Uterus (tissue), 4 donors: ENCODE measurements around the gene RNU7-1. TPM values are rescaled to one million over a fixed set of nuclear protein-coding genes. Genes with fewer than 3 reads are reported as not detected.

Experiments used
- DNase-seq, 2 donors: peaks; one replicate each; pipeline ENCODE4 v3.0.0-alpha.2; 2019 to 2020
- H3K27ac ChIP-seq, 2 donors: fragments of 200-600 bp; sonication (generic); 1 replicate in 1 of 2; 2 replicates in 1 of 2; pipeline ENCODE4 v1.5.1; 2016 to 2018
- H3K27me3 ChIP-seq, 2 donors: fragments of 200-600 bp; sonication (generic); one replicate each; pipeline ENCODE4 v1.5.1; 2018 to 2019; ENCODE audit warnings: control low read depth in 1 of 2
- H3K36me3 ChIP-seq, 2 donors: fragments of 200-600 bp; sonication (generic); one replicate each; pipeline ENCODE4 v1.5.1; 2019; ENCODE audit warnings: control low read depth in 1 of 2
- H3K4me1 ChIP-seq, 2 donors: fragments of 200-600 bp; sonication (generic); one replicate each; pipeline ENCODE4 v1.5.1; 2018 to 2019; ENCODE audit warnings: control low read depth in 1 of 2
- H3K4me3 ChIP-seq, 2 donors: fragments of 200-600 bp; sonication (generic); 1 replicate in 1 of 2; 2 replicates in 1 of 2; pipeline ENCODE4 v1.5.1; 2018 to 2019; ENCODE audit warnings: mild to moderate bottlenecking in 1 of 2
- H3K9me3 ChIP-seq, 2 donors: fragments of 200-600 bp; sonication (generic); one replicate each; pipeline ENCODE4 v1.5.1; 2019; ENCODE audit warnings: control low read depth in 1 of 2
- POLR2A ChIP-seq, 2 donors: fragments of 450-650 bp; IDR thresholded peaks; one replicate each; pipeline ENCODE4 v1.6.1; 2016; ENCODE audit warnings: antibody characterized with exemption in 2 of 2, mild to moderate bottlenecking in 1 of 2, moderate library complexity in 1 of 2
- intact Hi-C: fragments of 100-400 bp; cut with DNase I; formaldehyde crosslinking; loops from one replicate; pipeline ENCODE4 v1.15.1; 2023; ENCODE audit warnings: low total_unique reads
- total RNA-seq, 4 donors: library from RNA; depleted of rRNA in 3 of 4; stranded (reverse); fragments of >200 nt in 3 of 4; gene quantifications; one replicate each; pipeline versions ENCODE4 v1.1.0 to v1.2.4, GENCODE V29; 2014 to 2023
- TF ChIP-seq, protein P1 (sequence below), 4 experiments: fragments of 200-600 bp in 2 of 4; fragments of 450-650 bp in 2 of 4; sonication (generic) in 2 of 4; IDR thresholded peaks; one replicate each; pipeline ENCODE4 v1.5.1; 2016 to 2019; ENCODE audit warnings: antibody characterized with exemption in 4 of 4, mild to moderate bottlenecking in 2 of 4, moderate library complexity in 1 of 4
- donor health status: DM: yes; HTN: yes; CAD: no.

The RNU7-1 gene
- total RNA-seq, 4 donors from 2014 or later: not detected

DNA sequence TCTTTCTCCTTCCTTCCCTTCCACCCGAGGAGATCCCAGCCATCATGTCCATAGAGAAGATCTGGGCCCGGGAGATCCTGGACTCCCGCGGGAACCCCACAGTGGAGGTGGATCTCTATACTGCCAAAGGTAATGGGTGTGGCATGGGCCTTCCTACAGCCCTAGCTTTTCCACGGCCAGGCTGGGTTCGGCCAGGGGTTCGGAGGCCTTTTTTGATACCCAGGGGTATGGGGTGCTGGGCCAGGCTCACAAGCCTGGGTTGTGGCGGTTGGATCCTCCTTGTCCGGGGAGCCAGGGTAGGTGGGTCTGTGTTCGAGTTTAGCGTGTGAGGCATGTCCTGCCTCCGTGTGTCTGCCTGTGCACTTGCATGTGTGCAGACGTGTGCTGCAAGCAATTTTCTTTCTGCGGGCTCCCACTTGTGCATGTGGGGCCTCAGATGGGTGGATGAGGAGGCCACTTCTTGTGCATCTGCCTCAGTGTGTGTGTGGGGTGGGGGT is 27.8 kb upstream of the RNU7-1 start:
- peak overlapping the region; percentile 88 for H3K27ac ChIP-seq
- intact Hi-C loops: no loop called here
- H3K27me3 ChIP-seq: no peaks in the 10 kb centered on the region

DNA sequence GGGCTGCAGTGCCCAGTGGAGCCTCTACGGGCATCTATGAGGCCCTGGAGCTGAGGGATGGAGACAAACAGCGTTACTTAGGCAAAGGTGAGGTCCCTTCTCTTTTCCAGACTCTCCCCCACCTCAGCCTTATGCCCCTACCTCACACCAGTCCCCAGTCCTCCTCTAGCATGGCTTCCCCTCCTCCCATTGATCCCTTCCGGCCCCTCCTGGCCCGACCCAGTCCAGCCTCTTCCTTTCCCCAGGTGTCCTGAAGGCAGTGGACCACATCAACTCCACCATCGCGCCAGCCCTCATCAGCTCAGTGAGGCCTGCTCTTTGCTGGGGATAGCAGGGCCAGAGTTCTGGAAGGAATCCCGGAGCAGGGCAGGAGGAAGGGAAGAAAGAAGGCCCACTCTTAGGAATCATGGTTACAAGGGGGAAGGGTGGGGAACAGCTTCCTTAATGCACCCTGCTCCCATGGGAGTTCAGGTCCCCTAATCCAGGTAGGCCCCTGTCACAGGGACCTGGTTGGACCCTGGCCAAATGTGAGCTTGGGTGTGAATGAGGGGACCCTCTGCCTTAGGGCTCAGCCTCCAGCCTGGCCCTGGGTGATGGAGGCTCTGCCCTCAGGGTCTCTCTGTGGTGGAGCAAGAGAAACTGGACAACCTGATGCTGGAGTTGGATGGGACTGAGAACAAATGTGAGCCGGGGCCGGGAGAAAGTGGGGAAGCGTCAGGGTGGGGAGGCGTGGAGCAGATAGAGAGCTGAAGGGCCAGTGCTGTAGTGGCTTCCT is 27.0 kb upstream of the RNU7-1 start:
- intact Hi-C loops: no loop called here
- no peak overlapping the region for H3K4me3 ChIP-seq
- no peaks in the 10 kb centered on the region for H3K27me3 ChIP-seq
- peak overlapping the region in 1 of 2 donors; percentile 2 for H3K27ac ChIP-seq
- H3K36me3 ChIP-seq: no peaks in the 10 kb centered on the region
- no peak for DNase-seq
- no peak for TF ChIP-seq POLR2A (IDR thresholded peaks at IDR 0.05)
- TF ChIP-seq, protein P1, sequence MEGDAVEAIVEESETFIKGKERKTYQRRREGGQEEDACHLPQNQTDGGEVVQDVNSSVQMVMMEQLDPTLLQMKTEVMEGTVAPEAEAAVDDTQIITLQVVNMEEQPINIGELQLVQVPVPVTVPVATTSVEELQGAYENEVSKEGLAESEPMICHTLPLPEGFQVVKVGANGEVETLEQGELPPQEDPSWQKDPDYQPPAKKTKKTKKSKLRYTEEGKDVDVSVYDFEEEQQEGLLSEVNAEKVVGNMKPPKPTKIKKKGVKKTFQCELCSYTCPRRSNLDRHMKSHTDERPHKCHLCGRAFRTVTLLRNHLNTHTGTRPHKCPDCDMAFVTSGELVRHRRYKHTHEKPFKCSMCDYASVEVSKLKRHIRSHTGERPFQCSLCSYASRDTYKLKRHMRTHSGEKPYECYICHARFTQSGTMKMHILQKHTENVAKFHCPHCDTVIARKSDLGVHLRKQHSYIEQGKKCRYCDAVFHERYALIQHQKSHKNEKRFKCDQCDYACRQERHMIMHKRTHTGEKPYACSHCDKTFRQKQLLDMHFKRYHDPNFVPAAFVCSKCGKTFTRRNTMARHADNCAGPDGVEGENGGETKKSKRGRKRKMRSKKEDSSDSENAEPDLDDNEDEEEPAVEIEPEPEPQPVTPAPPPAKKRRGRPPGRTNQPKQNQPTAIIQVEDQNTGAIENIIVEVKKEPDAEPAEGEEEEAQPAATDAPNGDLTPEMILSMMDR (IDR thresholded peaks at IDR 0.05): no peak
- no peaks in the 10 kb centered on the region for H3K4me1 ChIP-seq
- no peaks in the 10 kb centered on the region for H3K9me3 ChIP-seq

More for the DNA sequence above, 27.8 kb upstream of the RNU7-1 start:
- H3K9me3 ChIP-seq: no peaks in the 10 kb centered on the region
- H3K36me3 ChIP-seq: no peaks in the 10 kb centered on the region
- H3K4me1 ChIP-seq: no peaks in the 10 kb centered on the region
- no peak for DNase-seq
- TF ChIP-seq, protein P1 (IDR thresholded peaks at IDR 0.05): no peak
- no peak for TF ChIP-seq POLR2A (IDR thresholded peaks at IDR 0.05)
- H3K4me3 ChIP-seq: peak overlapping the region in 1 of 2 donors; percentile 72

DNA sequence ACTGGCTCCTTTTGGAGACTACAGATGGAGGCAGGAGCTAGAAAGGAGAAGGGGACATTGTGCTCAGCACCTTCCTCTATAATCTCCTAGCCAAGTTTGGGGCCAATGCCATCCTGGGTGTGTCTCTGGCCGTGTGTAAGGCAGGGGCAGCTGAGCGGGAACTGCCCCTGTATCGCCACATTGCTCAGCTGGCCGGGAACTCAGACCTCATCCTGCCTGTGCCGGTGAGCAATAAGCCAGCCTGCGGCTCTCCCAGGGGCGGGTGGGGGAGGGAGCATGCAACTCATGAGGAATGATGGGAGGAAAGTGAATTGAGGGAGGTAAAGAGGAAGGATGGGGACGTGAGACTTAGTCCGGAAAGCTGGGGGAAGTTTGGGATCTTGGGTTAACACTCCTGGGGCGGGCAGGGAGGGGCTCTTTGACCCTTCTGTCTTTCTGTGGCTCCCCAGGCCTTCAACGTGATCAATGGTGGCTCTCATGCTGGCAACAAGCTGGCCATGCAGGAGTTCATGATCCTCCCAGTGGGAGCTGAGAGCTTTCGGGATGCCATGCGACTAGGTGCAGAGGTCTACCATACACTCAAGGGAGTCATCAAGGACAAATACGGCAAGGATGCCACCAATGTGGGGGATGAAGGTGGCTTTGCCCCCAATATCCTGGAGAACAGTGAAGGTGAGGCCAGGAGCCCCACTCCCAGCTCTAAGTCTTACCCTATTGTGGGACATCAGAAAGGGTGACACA is 26.0 kb upstream of the RNU7-1 start:
- no peaks in the 10 kb centered on the region for H3K36me3 ChIP-seq
- intact Hi-C loops: no loop called here
- no peak overlapping the region for H3K27ac ChIP-seq
- H3K27me3 ChIP-seq: no peaks in the 10 kb centered on the region
- TF ChIP-seq POLR2A (IDR thresholded peaks at IDR 0.05): no peak
- TF ChIP-seq, protein P1 (IDR thresholded peaks at IDR 0.05): no peak
- no peaks in the 10 kb centered on the region for H3K4me1 ChIP-seq
- DNase-seq: no peak
- no peaks in the 10 kb centered on the region for H3K9me3 ChIP-seq
- no peak overlapping the region for H3K4me3 ChIP-seq

DNA sequence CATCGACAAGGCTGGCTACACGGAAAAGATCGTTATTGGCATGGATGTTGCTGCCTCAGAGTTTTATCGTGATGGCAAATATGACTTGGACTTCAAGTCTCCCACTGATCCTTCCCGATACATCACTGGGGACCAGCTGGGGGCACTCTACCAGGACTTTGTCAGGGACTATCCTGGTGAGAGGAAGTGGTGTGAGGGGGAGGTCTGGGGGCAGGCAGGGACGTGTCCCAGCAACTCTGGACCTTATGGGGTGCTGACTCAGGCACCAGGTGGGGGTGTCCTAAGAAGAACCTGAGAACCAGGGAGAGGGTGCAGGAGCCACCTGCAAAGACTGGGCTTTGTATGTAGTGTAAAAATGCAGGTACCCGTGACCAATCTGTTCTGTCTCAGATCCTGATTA is 24.0 kb upstream of the RNU7-1 start:
- Histone ChIP-seq H3K4me1 (peaks cover under 1 to 2% of the 10 kb centered on the region in 2 donors), H3K9me3 (no peaks in the 10 kb centered on the region), H3K4me3 (no peak overlapping the region), H3K27me3 (no peaks in the 10 kb centered on the region), H3K36me3 (no peaks in the 10 kb centered on the region), H3K27ac (no peak overlapping the region)
- intact Hi-C loops: no loop called here
- DNase-seq: no peak
- TF ChIP-seq, protein P1 (IDR thresholded peaks at IDR 0.05): no peak
- no peak for TF ChIP-seq POLR2A (IDR thresholded peaks at IDR 0.05)

DNA sequence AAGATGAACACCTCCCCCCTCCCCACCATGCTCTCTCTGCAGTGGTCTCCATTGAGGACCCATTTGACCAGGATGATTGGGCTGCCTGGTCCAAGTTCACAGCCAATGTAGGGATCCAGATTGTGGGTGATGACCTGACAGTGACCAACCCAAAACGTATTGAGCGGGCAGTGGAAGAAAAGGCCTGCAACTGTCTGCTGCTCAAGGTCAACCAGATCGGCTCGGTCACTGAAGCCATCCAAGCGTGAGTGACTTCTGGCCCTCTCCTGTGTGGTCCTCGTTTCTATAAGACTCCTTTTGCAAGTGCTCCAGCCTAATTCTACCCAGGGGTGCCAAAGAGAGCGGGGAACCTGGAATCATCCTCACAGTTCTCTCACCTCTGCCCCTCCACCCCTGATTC is 22.1 kb upstream of the RNU7-1 start:
- intact Hi-C loops: no loop called here
- H3K27me3 ChIP-seq: no peaks in the 10 kb centered on the region
- no peak overlapping the region for H3K4me3 ChIP-seq
- no peaks in the 10 kb centered on the region for H3K9me3 ChIP-seq
- no peaks in the 10 kb centered on the region for H3K36me3 ChIP-seq
- H3K27ac ChIP-seq: no peak overlapping the region
- no peak for DNase-seq
- TF ChIP-seq, protein P1 (IDR thresholded peaks at IDR 0.05): no peak
- no peak for TF ChIP-seq POLR2A (IDR thresholded peaks at IDR 0.05)
- H3K4me1 ChIP-seq: peaks cover 3 to 8% of the 10 kb centered on the region in 2 donors
